HG03442 (cell line): ENCODE measurements around the gene NOSIP.
"Not testable (repeated sequence)": the region's sequence is repeated elsewhere in the genome, so short reads cannot be mapped to it uniquely, and the experiment has no call there.

Experiments
- ATAC-seq: cut with Tn5 transposase; IDR thresholded peaks from one replicate; pipeline ENCODE4 v1.9.1; 2021; ENCODE audit warnings: mild to moderate bottlenecking, moderate library complexity; ENCODE audit not compliant: unreplicated experiment

The NOSIP gene, protein sequence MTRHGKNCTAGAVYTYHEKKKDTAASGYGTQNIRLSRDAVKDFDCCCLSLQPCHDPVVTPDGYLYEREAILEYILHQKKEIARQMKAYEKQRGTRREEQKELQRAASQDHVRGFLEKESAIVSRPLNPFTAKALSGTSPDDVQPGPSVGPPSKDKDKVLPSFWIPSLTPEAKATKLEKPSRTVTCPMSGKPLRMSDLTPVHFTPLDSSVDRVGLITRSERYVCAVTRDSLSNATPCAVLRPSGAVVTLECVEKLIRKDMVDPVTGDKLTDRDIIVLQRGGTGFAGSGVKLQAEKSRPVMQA

DNA sequence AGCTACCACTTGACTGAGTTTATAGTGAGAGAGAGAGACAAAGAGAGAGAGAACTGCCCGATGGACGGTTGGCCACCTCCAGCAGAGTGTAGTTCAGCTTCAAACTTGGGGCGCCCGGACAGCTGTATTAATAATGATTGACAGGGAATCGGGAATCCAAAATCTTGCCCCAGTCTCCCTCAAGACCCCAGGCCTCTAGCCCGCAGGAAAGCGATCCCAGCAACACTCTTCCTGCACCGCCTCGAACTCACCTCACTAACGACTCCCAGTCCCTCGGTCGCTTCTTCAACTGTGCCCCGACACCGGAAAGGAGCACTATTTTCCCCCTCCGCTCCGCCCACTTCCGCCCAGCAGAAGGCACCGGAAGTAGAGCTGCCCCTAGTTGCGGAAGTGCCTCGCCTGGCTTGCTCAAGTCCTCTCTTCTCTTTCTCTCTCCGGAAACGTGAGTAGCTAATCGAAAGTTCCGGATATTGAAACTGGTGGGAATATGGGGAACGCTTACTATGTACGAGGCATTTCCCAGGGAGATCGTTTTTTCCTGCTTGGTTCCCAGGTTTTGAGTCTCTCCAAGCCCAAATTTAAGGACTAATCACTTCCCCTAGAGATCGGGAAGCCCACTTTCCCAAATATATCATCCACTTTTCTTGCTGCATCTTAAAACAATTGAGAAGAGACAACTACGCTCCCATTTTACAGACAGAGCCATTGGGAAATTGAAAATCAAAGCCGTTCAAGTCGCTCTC, at the start of gene NOSIP:
Gene NOSIP (minus strand): TSS at position 293 of the 743 bp plus-strand sequence. CDS start 19,865 bp downstream, outside the sequence.
- peak; percentile 81 for ATAC-seq

DNA sequence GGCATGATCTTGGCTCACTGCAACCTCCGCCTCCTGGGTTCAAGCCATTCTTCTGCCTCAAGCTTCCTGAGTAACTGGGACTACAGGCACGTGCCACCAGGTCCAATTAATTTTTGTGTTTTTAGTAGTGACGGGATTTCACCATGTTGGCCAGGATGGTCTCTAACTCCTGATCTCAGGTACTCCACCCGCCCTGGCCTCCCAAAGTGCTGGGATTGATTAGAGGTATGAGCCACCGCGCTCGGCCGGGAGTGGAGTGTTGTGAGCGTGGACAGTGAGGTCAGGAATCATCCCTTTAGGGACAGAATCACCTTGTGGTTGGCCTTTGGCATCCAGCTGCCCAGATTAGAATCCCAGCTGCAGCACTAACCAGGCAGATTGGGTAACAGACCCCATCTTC, 49.3 kb upstream of the NOSIP start:
- ATAC-seq: no peak

DNA sequence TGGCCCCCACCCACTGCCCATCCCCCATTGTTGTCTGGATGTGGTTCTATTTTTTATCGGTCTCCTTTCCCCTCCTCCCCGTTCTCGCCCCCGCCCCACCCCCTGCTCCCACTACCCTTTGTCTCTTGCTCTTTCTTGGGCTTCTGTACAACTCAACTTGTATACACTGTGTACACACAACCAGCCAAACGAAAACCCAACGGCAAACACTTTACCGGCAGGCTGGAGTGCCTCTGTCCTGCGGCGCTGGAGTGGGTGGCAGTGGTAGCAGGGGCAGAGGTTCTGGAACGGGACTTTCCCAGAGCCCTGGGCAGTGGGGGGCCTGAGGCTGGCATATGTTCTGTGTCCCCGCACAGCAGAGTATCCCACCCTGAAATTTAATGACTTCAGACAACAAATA, 45.9 kb upstream of the NOSIP start:
- no peak for ATAC-seq

DNA sequence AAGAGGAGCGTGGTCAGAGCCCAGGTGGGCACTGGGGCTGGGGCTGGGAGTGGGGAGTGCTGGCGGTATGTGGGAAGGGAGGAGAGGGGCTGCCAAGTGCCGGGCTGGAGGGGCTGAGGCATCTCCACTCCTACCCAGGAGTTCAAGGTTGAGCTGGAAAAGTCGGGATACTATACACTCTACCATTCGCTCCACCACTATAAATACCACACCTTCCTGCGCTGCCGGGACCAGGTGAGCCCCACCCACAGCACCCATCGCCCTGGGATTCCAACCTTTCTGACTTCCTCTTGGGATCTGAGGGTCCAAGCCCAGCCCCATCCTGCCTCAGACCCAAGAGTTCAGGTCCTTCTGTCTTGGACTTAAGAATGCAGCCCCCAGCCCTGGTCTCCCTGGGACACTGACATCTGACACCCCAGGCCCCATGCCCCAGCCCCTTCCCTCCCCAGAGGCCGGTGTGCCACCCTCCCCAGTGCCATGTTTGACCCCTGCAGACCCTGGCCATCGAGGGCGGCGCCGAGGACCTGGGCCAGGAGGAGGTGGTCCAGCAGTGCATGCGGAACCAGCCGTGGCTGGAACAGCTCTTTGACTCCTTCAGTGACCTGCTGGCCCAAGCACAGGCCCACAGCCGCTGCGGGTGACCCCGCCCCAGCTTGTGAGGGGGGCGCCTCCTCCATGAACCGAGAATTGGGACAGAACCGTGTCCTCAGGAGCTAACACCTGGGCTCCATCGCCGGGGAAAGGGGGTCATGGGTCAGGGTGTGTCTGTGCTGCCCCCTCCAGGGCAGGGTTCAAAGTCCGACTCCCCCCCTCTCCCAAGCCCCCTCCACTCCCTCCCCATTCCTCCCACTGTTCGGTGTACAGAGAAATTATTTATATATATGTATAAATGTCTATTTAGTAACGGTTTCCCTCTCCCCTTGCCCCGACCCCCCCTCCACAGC, 44.9 kb upstream of the NOSIP start:
- ATAC-seq: no peak

DNA sequence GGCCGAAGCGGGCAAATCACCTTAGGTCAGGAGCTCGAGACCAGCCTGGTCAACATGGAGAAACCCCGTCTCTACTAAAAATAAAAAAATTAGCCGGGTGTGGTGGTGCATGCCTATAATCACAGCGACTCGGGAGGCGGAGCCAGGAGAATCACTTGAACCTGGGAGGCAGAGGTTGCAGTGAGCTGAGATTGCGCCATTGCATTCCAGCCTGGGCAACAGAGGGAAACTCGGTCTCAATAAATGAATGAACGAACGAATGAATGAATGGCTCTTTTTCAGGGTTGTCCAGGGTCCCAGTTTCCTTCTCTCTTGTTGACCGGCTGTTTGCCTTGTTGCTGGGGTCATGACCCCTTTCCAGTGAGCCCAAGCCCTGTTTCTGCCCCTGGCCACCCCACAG, 37.5 kb upstream of the NOSIP start:
- not testable (repeated sequence) for ATAC-seq

DNA sequence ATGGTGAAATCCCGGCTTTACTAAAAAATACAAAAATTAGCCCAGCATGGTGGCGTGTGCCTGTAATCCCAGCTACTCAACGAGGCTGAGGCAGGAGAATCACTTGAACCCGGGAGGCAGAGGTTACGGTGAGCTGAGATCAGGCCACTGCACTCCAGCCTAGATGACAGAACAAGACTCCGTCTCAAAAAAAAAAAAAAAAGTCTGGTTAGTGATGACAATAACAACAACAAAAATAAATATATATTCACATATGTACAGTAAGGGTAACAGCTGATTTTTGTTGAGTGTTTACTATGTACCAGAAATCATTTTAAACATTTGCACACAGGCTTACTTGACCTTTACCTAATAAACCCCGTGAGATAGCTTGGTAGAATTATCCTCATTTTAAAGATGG, 36.6 kb upstream of the NOSIP start:
- ATAC-seq: no peak

DNA sequence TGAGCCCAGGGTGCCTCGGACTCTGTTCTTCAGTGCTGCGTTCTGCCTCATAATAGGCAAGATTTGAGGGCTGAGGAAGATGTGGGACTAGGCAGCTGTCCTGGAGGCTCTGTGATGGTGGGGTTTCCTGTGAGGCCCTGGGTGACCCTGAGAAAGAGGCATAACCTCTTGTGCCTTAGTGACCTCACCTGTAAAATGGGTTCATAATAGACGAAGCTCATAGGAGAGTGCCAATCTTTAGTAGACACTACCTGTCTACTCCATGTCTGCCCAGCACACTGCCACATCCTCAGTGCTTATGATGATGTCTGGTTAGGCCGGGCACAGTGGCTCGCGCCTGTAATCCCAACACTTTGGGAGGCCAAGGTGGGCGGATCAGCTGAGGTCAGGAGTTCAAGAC, 36.2 kb upstream of the NOSIP start:
- ATAC-seq: no peak

DNA sequence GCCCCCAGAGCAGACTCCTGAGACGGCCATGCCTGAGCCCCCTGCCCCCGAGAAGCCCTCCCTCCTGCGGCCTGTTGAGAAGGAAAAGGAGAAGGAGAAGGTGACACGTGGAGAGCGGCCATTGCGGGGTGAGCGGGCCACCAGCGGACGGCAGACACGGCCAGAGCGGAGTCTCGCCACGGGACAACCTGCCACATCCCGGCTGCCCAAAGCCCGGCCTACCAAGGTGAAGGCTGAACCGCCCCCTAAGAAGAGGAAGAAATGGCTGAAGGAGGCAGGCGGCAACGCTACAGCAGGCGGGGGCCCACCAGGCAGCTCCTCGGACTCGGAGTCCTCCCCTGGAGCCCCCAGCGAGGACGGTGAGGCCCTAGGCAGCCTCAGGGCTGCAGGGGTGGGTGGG, 35.5 kb upstream of the NOSIP start:
- no peak for ATAC-seq

DNA sequence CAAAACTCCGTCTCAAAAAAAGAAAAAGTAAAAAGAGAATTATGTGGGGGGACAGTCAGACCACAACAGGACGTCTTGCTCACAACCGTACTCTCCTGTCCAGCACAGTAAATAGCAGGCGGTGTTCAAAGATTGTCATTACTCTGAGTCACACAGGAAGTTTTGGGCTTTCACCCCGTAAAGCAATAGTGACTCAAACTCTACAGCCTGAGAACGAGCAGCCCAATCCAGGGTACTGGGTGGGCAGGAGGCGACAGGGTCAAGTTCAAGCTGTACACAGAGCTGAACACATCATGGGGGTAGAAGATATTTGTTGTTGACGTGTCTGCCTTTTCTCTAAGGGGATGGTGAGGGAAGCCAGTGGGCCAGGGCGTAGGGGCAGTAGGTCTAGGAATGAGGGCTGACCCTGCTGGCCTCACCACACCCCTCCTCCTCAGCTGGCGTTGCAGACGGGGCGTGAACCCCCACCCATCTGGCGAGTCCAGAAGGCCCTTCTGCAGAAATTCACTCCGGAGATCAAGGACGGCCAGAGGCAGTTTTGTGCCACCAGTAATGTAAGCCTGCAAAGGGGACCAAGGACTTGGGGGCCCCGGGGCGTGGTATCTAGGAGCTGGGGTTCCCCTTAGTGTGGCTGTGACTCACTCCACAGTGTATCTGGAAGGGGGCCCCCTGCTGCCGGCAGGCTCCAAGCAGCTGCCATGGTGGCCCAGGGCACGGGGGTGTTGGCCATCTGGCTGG, 33.9 kb upstream of the NOSIP start:
- no peak for ATAC-seq

DNA sequence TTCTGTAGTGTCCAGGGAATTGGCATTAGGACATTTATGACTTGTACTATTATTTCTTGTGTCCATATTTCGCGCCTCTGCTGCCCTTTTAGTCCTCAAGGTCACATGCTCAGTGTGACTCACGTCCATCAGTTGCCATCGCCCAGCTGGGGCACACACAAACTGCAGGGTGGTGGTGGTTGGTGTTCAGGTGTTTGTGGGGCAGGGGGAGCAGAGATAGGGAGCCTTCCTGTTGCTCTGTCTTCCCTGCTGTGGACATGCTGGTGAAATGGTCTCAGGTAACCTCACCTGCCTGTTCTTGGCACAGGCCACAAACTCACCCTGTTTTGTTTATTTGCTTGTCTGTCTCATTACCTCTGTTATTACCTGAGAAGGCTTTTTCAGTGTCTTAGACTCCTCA, 33.0 kb upstream of the NOSIP start:
- ATAC-seq: no peak

DNA sequence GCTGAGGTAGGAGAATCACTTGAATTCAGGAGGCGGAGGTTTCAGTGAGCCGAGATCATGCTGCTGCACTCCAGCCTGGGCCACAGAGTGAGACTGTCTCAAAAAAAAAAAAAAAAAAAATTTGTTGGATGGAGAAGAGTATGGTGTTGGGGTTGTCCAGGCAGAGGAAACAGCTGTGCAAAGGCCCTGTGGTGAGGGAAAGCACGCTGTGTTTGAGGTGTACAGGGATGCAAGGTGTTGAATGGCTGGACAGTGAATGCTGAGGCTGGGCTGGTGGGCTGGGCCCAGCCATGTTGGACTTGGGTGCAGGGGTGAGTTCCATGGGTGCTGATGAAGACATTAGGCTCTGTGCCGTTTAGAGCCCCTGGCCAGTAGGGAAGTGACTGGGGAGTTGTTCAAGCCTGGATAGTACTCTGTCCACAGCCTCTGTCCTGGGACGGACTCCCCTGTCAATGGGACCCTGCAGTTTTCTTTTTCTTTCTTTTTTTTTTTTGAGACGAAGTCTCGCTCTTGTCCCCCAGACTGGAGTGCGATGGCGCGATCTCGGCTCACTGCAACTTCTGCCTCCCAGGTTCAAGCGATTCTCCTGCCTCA, 29.2 kb upstream of the NOSIP start:
- no peak for ATAC-seq

DNA sequence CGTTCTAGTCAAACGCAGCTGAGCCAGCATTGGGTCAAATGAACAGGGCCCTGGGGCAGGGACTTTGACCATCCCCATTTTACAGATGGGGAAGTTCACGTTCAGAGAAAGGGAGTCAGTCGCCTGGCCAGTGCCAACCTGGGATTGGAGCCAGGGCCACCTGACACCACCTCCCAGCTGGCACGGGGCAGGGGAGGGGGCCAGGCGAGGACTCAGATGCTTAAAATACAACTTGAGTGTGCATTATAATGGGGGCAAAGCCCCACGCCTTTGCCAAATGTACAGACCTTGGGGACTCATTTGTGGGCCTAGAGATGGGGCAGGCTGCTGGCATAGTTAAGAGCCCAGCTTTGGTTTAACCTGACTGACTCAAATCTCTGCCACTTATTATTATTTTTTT, 25.2 kb upstream of the NOSIP start:
- no peak for ATAC-seq

DNA sequence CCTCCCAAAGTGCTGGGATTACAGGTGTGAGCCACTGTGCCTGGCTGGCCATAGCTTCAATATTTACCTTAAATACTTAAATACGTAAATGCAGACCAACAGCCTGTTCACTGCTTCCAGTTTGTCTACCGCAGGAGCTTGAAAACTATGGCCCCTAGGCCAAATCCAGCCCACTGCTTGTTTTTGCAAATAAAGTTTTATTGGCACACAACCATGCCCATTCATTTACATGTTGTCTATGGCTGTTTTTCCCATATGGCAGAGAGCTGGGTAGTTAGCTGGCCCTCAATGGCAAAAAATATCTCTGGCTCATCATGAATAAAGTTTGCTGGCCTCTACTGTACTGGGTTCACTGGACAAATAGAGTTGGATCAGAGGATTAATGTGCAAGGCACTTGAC, 22.4 kb upstream of the NOSIP start:
- ATAC-seq: no peak

DNA sequence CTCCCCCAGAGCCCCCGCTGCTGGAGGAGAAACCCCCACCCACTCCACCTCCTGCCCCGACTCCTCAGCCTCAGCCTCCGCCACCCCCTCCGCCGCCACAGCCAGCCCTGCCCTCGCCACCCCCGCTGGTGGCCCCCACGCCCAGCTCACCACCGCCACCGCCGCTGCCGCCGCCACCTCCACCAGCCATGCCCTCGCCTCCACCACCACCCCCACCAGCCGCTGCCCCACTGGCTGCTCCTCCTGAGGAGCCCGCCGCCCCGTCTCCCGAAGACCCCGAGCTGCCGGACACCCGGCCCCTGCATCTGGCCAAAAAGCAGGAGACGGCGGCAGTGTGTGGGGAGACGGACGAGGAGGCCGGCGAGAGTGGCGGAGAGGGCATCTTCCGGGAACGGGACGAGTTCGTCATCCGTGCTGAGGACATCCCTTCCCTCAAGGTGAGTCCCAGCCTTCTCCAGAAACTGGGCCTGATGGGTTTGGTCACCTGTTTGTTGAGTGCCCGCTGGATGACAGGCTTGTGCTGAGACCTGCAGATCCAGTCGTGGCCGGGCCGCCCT, 21.2 kb upstream of the NOSIP start:
- no peak for ATAC-seq

DNA sequence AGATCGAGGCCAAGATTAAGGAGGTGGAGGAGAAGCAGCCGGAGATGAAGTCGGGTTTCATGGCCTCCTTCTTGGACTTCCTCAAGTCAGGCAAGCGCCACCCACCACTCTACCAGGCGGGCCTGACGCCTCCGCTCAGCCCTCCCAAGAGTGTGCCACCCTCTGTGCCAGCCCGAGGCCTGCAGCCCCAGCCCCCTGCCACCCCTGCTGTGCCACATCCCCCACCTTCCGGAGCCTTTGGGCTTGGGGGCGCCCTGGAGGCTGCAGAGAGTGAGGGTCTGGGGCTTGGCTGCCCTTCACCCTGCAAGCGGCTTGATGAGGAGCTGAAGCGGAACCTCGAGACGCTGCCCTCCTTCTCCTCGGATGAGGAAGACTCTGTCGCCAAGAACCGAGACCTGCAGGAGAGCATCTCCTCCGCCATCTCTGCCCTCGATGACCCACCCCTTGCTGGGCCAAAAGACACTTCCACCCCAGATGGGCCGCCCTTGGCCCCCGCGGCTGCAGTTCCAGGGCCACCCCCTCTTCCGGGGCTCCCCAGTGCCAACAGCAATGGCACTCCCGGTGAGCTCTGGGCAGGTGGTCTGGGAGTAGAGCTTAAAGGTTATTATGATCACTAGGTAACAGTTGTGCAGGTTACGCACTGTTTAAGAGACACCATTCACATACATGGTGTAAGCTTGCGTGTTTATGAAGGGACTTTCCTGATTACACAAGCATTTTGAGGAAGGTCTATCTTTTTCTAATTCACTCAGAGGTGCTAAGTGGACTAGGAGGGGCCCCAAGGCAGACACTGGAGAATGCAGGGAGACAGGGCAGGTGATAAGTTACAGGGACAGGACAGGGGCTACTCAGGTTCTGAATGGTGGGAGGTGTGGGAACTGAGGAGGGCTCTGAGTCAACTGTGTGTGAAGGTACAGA, 19.3 kb upstream of the NOSIP start:
- no peak for ATAC-seq

DNA sequence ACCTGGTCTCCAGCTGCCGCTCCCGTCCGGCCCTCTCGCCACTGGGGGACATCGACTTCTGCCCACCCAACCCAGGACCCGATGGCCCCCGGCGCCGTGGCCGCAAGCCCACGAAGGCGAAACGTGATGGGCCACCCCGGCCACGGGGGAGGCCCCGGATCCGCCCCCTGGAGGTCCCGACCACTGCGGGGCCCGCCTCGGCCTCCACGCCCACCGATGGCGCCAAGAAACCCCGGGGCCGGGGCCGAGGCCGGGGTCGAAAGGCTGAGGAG, 17.3 kb upstream of the NOSIP start:
- no peak for ATAC-seq

DNA sequence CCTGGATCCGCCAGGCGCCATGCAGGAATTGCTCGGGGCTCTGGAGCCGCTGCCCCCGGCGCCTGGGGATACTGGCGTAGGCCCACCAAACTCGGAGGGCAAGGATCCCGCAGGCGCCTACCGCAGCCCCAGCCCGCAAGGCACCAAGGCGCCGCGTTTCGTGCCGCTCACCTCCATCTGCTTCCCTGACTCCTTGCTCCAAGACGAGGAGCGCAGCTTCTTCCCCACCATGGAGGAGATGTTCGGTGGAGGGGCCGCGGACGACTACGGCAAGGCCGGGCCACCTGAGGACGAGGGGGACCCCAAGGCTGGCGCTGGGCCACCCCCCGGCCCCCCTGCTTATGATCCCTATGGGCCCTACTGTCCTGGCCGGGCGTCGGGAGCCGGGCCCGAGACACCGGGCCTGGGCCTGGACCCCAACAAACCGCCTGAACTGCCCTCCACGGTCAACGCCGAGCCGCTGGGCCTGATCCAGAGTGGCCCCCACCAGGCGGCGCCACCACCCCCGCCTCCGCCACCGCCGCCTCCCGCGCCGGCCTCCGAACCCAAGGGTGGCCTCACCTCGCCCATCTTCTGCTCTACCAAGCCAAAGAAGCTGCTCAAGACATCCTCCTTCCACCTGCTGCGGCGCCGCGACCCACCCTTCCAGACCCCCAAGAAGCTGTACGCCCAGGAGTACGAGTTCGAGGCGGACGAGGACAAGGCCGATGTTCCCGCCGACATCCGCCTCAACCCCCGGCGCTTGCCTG, 16.8 kb upstream of the NOSIP start:
- ATAC-seq: no peak

DNA sequence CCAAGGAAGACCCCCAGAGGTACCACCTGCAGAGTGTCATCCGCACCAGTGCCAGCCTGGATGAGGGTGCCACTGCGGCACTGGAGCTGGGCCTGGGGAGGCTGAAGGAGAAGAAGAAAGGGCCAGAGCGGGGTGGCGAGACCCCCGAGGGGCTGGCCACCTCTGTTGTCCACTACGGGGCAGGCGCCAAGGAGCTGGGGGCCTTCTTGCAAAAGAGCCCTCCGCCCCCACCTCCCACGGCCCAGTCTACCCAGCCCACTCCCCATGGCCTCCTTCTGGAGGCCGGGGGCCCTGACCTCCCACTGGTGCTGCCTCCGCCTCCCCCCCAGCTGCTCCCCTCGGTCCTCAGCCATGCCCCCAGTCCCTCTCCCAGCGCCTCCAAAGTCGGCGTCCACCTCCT, 16.1 kb upstream of the NOSIP start:
- ATAC-seq: no peak
